ENCODE data around the gene DDX43.

GRCh38 chr6:73400656-73401055 is 6.0 kb downstream of the DDX43 start:
- no peak for TF ChIP-seq EZH2 (IDR thresholded peaks at IDR 0.05)
- no peak for TF ChIP-seq CTCF (IDR thresholded peaks at IDR 0.05)
- TF ChIP-seq EZH2phosphoT487 (IDR thresholded peaks at IDR 0.05), result no peak
